ENCODE data around the gene SIGLEC7. TPM values are rescaled to one million over a fixed set of nuclear protein-coding genes. Genes with fewer than 3 reads are reported as not detected.

SIGLEC7 gene
- total RNA-seq, 1 donor from 2014 or later, result 4.8 TPM

DNA sequence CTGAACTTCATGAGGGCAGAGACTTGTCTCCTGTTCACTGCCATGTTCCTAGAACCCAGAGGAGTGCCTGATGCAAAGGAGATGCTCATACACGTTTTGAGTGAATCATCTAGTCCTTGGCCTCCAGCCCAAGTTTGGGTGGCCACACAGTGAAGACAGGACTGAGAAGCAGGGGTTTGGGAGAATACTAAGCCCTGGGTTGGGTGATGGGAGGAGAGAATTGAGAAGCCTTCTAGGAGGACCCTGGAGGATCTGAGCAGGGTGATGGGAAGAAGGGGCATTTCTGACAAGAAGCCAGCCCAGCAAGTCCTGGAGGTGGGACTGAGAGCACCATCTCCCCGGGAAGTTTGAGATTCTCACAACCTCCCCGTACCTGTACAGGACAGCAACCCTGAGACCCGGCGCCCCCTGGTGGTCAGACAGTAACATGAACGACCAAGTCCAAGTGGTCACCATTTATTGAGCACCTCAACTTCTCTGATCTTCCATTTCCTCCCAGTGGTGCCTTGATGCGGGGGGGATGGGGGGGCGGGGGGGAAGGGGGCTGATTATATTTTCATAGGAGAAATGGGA, 44.8 kb upstream of the SIGLEC7 start:
- TF ChIP-seq, protein P1, sequence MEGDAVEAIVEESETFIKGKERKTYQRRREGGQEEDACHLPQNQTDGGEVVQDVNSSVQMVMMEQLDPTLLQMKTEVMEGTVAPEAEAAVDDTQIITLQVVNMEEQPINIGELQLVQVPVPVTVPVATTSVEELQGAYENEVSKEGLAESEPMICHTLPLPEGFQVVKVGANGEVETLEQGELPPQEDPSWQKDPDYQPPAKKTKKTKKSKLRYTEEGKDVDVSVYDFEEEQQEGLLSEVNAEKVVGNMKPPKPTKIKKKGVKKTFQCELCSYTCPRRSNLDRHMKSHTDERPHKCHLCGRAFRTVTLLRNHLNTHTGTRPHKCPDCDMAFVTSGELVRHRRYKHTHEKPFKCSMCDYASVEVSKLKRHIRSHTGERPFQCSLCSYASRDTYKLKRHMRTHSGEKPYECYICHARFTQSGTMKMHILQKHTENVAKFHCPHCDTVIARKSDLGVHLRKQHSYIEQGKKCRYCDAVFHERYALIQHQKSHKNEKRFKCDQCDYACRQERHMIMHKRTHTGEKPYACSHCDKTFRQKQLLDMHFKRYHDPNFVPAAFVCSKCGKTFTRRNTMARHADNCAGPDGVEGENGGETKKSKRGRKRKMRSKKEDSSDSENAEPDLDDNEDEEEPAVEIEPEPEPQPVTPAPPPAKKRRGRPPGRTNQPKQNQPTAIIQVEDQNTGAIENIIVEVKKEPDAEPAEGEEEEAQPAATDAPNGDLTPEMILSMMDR (IDR thresholded peaks at IDR 0.05), result peak in 2 of 3 experiments; percentile 58 to 60
- intact Hi-C loops (cut with DNase I), result no loop called here
- H3K9me3 ChIP-seq, result no peaks in the 10 kb centered on the region
- H3K27ac ChIP-seq, result no peak overlapping the region
- H3K4me3 ChIP-seq, result no peak overlapping the region
- no peak for DNase-seq (ENCODE audit: low spot score in 2 of 2)
- no peaks in the 10 kb centered on the region for H3K4me1 ChIP-seq
- peaks cover 7 to 20% of the 10 kb centered on the region in 2 donors for H3K36me3 ChIP-seq
- no peaks in the 10 kb centered on the region for H3K27me3 ChIP-seq

DNA sequence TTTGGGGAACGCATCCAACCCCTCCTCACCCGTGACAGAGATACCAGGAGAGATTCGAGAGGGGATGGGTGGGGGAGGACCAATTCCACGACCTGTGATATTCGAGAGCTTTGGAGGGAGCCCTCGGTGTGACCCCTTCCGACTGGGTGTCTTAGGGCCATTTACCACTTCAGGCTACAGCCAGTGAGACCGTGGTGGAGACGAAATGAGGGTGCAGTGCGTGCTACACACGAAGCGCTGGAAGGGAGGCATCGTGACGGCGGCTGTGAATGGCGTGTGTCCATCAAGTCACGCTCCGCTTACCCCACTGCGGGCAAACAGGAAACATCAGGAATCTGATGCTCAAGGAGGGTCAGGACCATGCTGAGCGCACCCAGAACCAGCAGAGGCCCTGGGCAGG, 44.3 kb upstream of the SIGLEC7 start:
- DNase-seq (ENCODE audit: low spot score in 2 of 2), result no peak

DNA sequence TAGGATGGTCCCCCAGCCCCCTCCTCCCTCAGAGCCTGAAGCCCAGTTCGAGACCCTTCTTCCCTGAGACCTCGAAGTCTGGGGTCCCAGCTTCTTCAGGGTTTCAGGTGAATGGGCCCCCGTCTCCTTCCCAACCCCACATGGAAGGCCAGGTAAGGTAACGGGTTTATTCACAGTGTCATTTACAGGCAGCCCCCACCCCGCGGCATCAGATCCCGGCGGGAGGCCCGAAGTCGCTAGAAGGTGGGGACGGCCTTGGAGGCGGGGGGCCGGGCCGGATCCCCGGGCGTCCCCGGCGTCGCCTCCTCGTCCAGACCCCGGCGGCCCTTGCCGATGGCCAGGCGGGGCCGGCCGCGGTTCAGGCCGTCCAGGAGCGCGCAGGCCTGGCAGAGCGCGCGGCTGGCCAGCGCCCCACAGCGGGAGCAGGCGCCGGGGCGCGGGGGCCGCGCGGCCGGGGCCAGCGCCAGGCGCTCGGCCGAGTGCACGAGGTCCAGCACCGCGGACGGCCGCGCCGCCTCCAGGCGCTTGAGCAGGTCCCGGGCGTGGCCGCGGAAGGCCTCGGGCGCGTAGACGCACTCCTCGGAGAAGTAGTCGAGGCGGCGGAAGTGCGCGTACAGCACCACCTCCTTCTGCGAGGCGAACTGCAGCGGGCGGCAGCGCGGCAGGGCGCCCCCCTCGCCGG, 43.6 kb upstream of the SIGLEC7 start:
- H3K4me3 ChIP-seq, result peak overlapping the region in 1 of 2 donors; percentile 35
- intact Hi-C loops (cut with DNase I), result no loop called here

More for the DNA sequence above, 44.3 kb upstream of the SIGLEC7 start:
- H3K36me3 ChIP-seq, result peaks cover 10 to 25% of the 10 kb centered on the region in 2 donors
- intact Hi-C loops (cut with DNase I), result no loop called here
- no peaks in the 10 kb centered on the region for H3K4me1 ChIP-seq
- H3K27ac ChIP-seq, result no peak overlapping the region
- no peaks in the 10 kb centered on the region for H3K9me3 ChIP-seq
- H3K4me3 ChIP-seq, result no peak overlapping the region
- TF ChIP-seq, protein P1 (IDR thresholded peaks at IDR 0.05), result no peak
- H3K27me3 ChIP-seq, result no peaks in the 10 kb centered on the region

DNA sequence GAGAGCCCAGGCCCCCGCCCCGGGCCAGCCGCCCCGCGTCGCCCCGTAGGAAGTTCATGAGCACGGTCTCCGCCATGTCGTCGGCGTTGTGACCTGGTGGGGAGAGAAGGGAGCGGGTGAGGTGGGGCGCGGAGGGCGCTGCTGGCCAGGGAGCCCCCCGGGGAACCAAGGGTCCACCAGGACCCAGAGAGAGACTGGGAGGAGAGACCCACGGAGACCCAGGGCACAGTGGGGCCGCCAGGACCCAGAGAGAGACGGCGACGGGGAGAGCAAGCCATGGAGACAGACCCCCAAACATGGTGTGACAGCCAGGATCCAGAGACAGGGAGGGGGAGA, 43.1 kb upstream of the SIGLEC7 start:
- H3K4me3 ChIP-seq, result peak overlapping the region in 1 of 2 donors; percentile 35

More for the DNA sequence above, 43.6 kb upstream of the SIGLEC7 start:
- H3K4me1 ChIP-seq, result no peaks in the 10 kb centered on the region
- H3K36me3 ChIP-seq, result peaks cover 13 to 32% of the 10 kb centered on the region in 2 donors
- DNase-seq (ENCODE audit: low spot score in 2 of 2), result no peak
- no peaks in the 10 kb centered on the region for H3K27me3 ChIP-seq
- TF ChIP-seq, protein P1 (IDR thresholded peaks at IDR 0.05), result no peak
- H3K27ac ChIP-seq, result no peak overlapping the region
- no peaks in the 10 kb centered on the region for H3K9me3 ChIP-seq

DNA sequence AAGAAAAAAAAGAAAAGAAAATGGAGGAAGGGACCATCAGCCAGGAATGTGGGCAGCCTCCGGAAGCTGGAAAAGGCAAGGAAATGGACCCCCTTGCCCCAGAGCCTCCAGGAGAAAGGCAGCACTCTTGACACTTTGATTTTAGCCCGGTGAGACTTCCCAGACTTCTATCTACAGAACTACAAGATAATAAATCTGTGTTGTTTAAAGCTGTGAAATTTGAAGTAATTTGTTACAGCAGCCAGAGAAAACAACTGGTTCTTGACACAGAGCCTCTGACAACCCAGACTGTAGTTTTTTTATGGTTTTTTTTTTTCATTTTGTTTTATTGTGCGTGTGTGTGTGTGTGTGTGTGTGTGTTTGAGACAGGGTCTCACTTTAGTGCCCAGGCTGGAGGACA, 41.5 kb upstream of the SIGLEC7 start:
- no peak for DNase-seq (ENCODE audit: low spot score in 2 of 2)
- peaks cover 18 to 42% of the 10 kb centered on the region in 2 donors for H3K36me3 ChIP-seq
- TF ChIP-seq, protein P1 (IDR thresholded peaks at IDR 0.05), result no peak
- no peak overlapping the region for H3K27ac ChIP-seq
- H3K9me3 ChIP-seq, result no peaks in the 10 kb centered on the region
- H3K4me3 ChIP-seq, result no peak overlapping the region
- no peaks in the 10 kb centered on the region for H3K27me3 ChIP-seq
- no peaks in the 10 kb centered on the region for H3K4me1 ChIP-seq
- intact Hi-C loops (cut with DNase I), result loop anchor here (10.0 kb wide), 2 partner anchors 264 to 604 kb away; partner anchors contain the start of genes CLDND2 and ETFB

More for the DNA sequence above, 43.1 kb upstream of the SIGLEC7 start:
- Histone ChIP-seq H3K9me3 (no peaks in the 10 kb centered on the region), H3K4me1 (no peaks in the 10 kb centered on the region), H3K27ac (no peak overlapping the region), H3K36me3 (peaks cover 17 to 37% of the 10 kb centered on the region in 2 donors), H3K27me3 (no peaks in the 10 kb centered on the region)
- no peak for DNase-seq (ENCODE audit: low spot score in 2 of 2)
- TF ChIP-seq, protein P1 (IDR thresholded peaks at IDR 0.05), result no peak
- intact Hi-C loops (cut with DNase I), result no loop called here

All from ascending aorta (tissue), 2 donors.